Tibial nerve (tissue), 4 donors: Measurements from ENCODE around the gene CLEC16A. TPM values are rescaled to one million over a fixed set of nuclear protein-coding genes. Genes with fewer than 3 reads are reported as not detected.
A peak's percentile ranks its signal among the peaks of the same experiment; 100 is the strongest.

Experiments
- DNase-seq, 2 donors: peaks; one replicate each; pipeline ENCODE4 v3.0.0-alpha.2; 2019; ENCODE audit warnings: low spot score in 2 of 2
- H3K27ac ChIP-seq, 4 donors: fragments of 200-600 bp; sonication (generic) in 3 of 4; one replicate each; pipeline ENCODE4 v1.5.1; 2017 to 2019; ENCODE audit warnings: mild to moderate bottlenecking in 1 of 4
- H3K27me3 ChIP-seq, 2 donors: fragments of 200-600 bp; sonication (generic) in 1 of 2; one replicate each; pipeline versions ENCODE4 v1.5.1 to v1.6.0; 2017 to 2019
- H3K36me3 ChIP-seq, 3 donors: fragments of 200-600 bp; sonication (generic); one replicate each; pipeline ENCODE4 v1.5.1; 2018 to 2019
- H3K4me1 ChIP-seq, 4 donors: fragments of 200-600 bp; sonication (generic) in 3 of 4; one replicate each; pipeline ENCODE4 v1.5.1; 2017 to 2019
- H3K4me3 ChIP-seq, 4 donors: fragments of 200-600 bp; sonication (generic) in 3 of 4; one replicate each; pipeline ENCODE4 v1.5.1; 2017 to 2019; ENCODE audit warnings: mild to moderate bottlenecking in 1 of 4, moderate library complexity in 1 of 4
- H3K9me3 ChIP-seq, 4 donors: fragments of 200-600 bp; sonication (generic) in 3 of 4; one replicate each; pipeline ENCODE4 v1.5.1; 2017 to 2019
- CTCF ChIP-seq, 5 experiments: fragments of 200-600 bp in 3 of 5; fragments of 450-650 bp in 2 of 5; sonication (generic) in 3 of 5; IDR thresholded peaks; one replicate each; pipeline ENCODE4 v1.5.1; 2016 to 2019; ENCODE audit warnings: antibody characterized with exemption in 5 of 5, mild to moderate bottlenecking in 3 of 5, moderate library complexity in 2 of 5
- EP300 ChIP-seq, 2 donors: sonication (generic); formaldehyde crosslinking; IDR thresholded peaks; one replicate each; pipeline ENCODE4 v1.6.1; 2017; ENCODE audit warnings: antibody characterized with exemption in 2 of 2, mild to moderate bottlenecking in 1 of 2
- POLR2A ChIP-seq, 2 donors: fragments of 450-650 bp; IDR thresholded peaks; one replicate each; pipeline ENCODE4 v1.6.1; 2017; ENCODE audit warnings: antibody characterized with exemption in 2 of 2, mild to moderate bottlenecking in 2 of 2, moderate library complexity in 2 of 2
- WGBS, 2 donors: methylation state at CpG; one replicate each; pipeline ENCODE4 v1.1.5; 2018; 5-methylcytosine and 5-hydroxymethylcytosine counted together
- total RNA-seq, 4 donors: library from RNA; depleted of rRNA; stranded (reverse); fragments of >200 nt; gene quantifications; one replicate each; pipeline ENCODE4 v1.1.0, GENCODE V29; 2016

The CLEC16A gene
- total RNA-seq, 4 donors from 2014 or later = 37.4 to 70.2 (median 55.2) TPM

- Histone ChIP-seq H3K4me3 (no peak overlapping the region), H3K27ac (no peak overlapping the region), H3K36me3 (peaks cover 0 to 6% (median 0%) of the 10 kb centered on the region in 3 donors), H3K27me3 (no peaks in the 10 kb centered on the region), H3K9me3 (no peaks in the 10 kb centered on the region), H3K4me1 (peaks cover 0 to 14% (median 6%) of the 10 kb centered on the region in 4 donors)
- TF ChIP-seq POLR2A (IDR thresholded peaks at IDR 0.05) (no peak), CTCF (IDR thresholded peaks at IDR 0.05) (no peak), EP300 (IDR thresholded peaks at IDR 0.05) (no peak)
- no peak for DNase-seq
- 84 to 89% methylated on average over 6 of the region's 6 CpGs for WGBS, 2 donors
Observed at GRCh38 chr16:11015076-11015475, 70.7 kb downstream of the CLEC16A start.

- Histone ChIP-seq H3K9me3 (no peaks in the 10 kb centered on the region), H3K4me1 (peaks cover 0 to 17% (median 6%) of the 10 kb centered on the region in 4 donors), H3K27me3 (no peaks in the 10 kb centered on the region), H3K36me3 (peaks cover 0 to 12% (median 0%) of the 10 kb centered on the region in 3 donors), H3K4me3 (no peak overlapping the region), H3K27ac (no peak overlapping the region)
- no peak for DNase-seq
- TF ChIP-seq CTCF (IDR thresholded peaks at IDR 0.05) = no peak
- TF ChIP-seq POLR2A (IDR thresholded peaks at IDR 0.05) = no peak
- no peak for TF ChIP-seq EP300 (IDR thresholded peaks at IDR 0.05)
- WGBS, 2 donors = 86 to 93% methylated on average over 5 of the region's 5 CpGs
Observed at GRCh38 chr16:11015607-11016006, 71.2 kb downstream of the CLEC16A start.

- Histone ChIP-seq H3K4me1 (peaks cover 0 to 20% (median 6%) of the 10 kb centered on the region in 4 donors), H3K4me3 (no peak overlapping the region), H3K36me3 (peaks cover 0 to 13% (median 0%) of the 10 kb centered on the region in 3 donors), H3K27ac (peak overlapping the region in 1 of 4 donors; percentile 0), H3K9me3 (no peaks in the 10 kb centered on the region), H3K27me3 (no peaks in the 10 kb centered on the region)
- no peak for TF ChIP-seq CTCF (IDR thresholded peaks at IDR 0.05)
- no peak for TF ChIP-seq EP300 (IDR thresholded peaks at IDR 0.05)
- TF ChIP-seq POLR2A (IDR thresholded peaks at IDR 0.05) = no peak
- DNase-seq = no peak
- WGBS, 2 donors = 64 to 68% methylated on average over 3 of the region's 3 CpGs
Observed at GRCh38 chr16:11016524-11016988, 72.2 kb downstream of the CLEC16A start.

GRCh38 chr16:11016993-11017392 lies 72.6 kb downstream of the CLEC16A start:
- H3K27ac ChIP-seq = peak overlapping the region in 1 of 4 donors; percentile 35

GRCh38 chr16:11017499-11017898 lies 73.1 kb downstream of the CLEC16A start:
- WGBS, 2 donors = 83 to 90% methylated on average over 2 of the region's 2 CpGs
- Histone ChIP-seq H3K9me3 (no peaks in the 10 kb centered on the region), H3K4me1 (peaks cover 0 to 20% (median 6%) of the 10 kb centered on the region in 4 donors), H3K27me3 (no peaks in the 10 kb centered on the region), H3K36me3 (peaks cover 0 to 16% (median 0%) of the 10 kb centered on the region in 3 donors), H3K27ac (peak overlapping the region in 1 of 4 donors; percentile 35), H3K4me3 (no peak overlapping the region)
- no peak for DNase-seq
- TF ChIP-seq EP300 (IDR thresholded peaks at IDR 0.05) = no peak
- TF ChIP-seq CTCF (IDR thresholded peaks at IDR 0.05) = no peak
- no peak for TF ChIP-seq POLR2A (IDR thresholded peaks at IDR 0.05)

More at GRCh38 chr16:11016993-11017392, 72.6 kb downstream of the CLEC16A start:
- Histone ChIP-seq H3K9me3 (no peaks in the 10 kb centered on the region), H3K36me3 (peaks cover 0 to 13% (median 0%) of the 10 kb centered on the region in 3 donors), H3K4me3 (no peak overlapping the region), H3K27me3 (no peaks in the 10 kb centered on the region), H3K4me1 (peaks cover 0 to 20% (median 6%) of the 10 kb centered on the region in 4 donors)
- 49 to 53% methylated on average over 9 of the region's 9 CpGs for WGBS, 2 donors
- no peak for DNase-seq
- TF ChIP-seq EP300 (IDR thresholded peaks at IDR 0.05) = no peak
